ENCODE data around the gene SSC5D. TPM values are rescaled to one million over a fixed set of nuclear protein-coding genes. Genes with fewer than 3 reads are reported as not detected.

The SSC5D gene
- total and polyA plus RNA-seq, 2 of the 4 experiments (the other 2 are of a cell fraction), result 1.4 to 19.1 TPM

- Histone ChIP-seq H4K5ac (ENCODE audit: low read depth, low read length) (no peak overlapping the region), H3K9me1 (ENCODE audit: insufficient read depth, low read length) (peaks cover 6% of the 10 kb centered on the region; the same call in 1 of the 2 replicates), H2AFZ (replicated peaks; ENCODE audit: low read length, poor library complexity) (no peak overlapping the region), H2BK120ac (ENCODE audit: low read depth, low read length) (no peak overlapping the region), H2BK20ac (ENCODE audit: low read depth, low read length) (no peak overlapping the region), H3K9ac (ENCODE audit: low read depth, low read length) (no peak overlapping the region), H4K20me1 (ENCODE audit: insufficient read depth, low read length) (peaks cover 28% of the 10 kb centered on the region), H3K56ac (ENCODE audit: extremely low read depth, insufficient read depth, low read length) (no peak overlapping the region), H3K14ac (replicated peaks; ENCODE audit: low read depth, low read length) (no peak overlapping the region), H3K4me3 (ENCODE audit: insufficient read depth, low read depth, low read length) (no peak overlapping the region), H4K91ac (ENCODE audit: insufficient read depth, low read depth, low read length) (no peak overlapping the region), H3K36me3 (ENCODE audit: control insufficient read depth, insufficient read depth, low read length) (no peaks in the 10 kb centered on the region; the same call in 1 of the 2 replicates), H3K4me2 (ENCODE audit: low read depth, low read length) (no peak overlapping the region), H2BK15ac (ENCODE audit: low read depth, low read length) (no peak overlapping the region), H3K23ac (ENCODE audit: low read depth, low read length) (no peak overlapping the region), H3K27ac (ENCODE audit: insufficient read depth, low read length) (no peak overlapping the region), H2AK9ac (replicated peaks; ENCODE audit: low read depth, low read length, poor library complexity) (no peak overlapping the region), H2BK5ac (ENCODE audit: low read depth, low read length, poor library complexity, severe bottlenecking) (no peak overlapping the region), H3K27me3 (ENCODE audit: control insufficient read depth, insufficient read depth, low read length) (no peaks in the 10 kb centered on the region), H3K79me1 (ENCODE audit: low read depth in 1 of 2, low read length in 2 of 2) (peaks cover 5 to 28% of the 10 kb centered on the region in 2 experiments; a peak in 3 of 4 replicates), H4K8ac (ENCODE audit: low read depth in 2 of 2, low read length in 2 of 2) (no peak overlapping the region), H3K4me1 (ENCODE audit: control insufficient read depth, insufficient read depth, low read length) (peaks cover 3% of the 10 kb centered on the region; the same call in 1 of the 2 replicates), H2AK5ac (ENCODE audit: low read depth, low read length) (no peak overlapping the region), H3K18ac (ENCODE audit: low read depth, low read length) (no peak overlapping the region), H3K9me3 (ENCODE audit: control insufficient read depth, insufficient read depth, low read length) (no peaks in the 10 kb centered on the region), H3K4ac (ENCODE audit: low read depth, low read length) (no peak overlapping the region)
- in situ Hi-C loops (cut with MboI; ENCODE audit: low sequenced_read_pairs), result no loop called here
- no peak for DNase-seq
- 85% methylated on average over 3 of the region's 16 CpGs; no CpG with 5 or more reads in 1 of the 2 experiments for WGBS, 2 experiments (ENCODE audit: extremely low coverage in 2 of 2, insufficient read length in 1 of 2)
- dilution Hi-C loops (cut with HindIII; ENCODE audit: low sequenced_read_pairs, unreplicated experiment), result no loop called here
- intact Hi-C loops (cut with micrococcal nuclease), result no loop called here
- CTCF ChIA-PET, result no interaction called here
- POLR2A ChIA-PET (ENCODE audit: unreplicated experiment), result no interaction called here
- ATAC-seq (ENCODE audit: low read depth), result no peak
- no TSS peak for BruUV-seq (replicated peaks)
- TF ChIP-seq POLR2A (IDR thresholded peaks at IDR 0.05; ENCODE audit: low read depth, low read length), result no peak
- TF ChIP-seq RAD21 (IDR thresholded peaks at IDR 0.05; ENCODE audit: low read length), result no peak
- TF ChIP-seq MAZ (IDR thresholded peaks at IDR 0.05; ENCODE audit: borderline replicate concordance, low read depth, low read length), result no peak
- TF ChIP-seq SMC3 (IDR thresholded peaks at IDR 0.05; ENCODE audit: low read depth, low read length), result no peak
These were observed 30.4 kb upstream of the SSC5D start for GRCh38 chr19:55457683-55458457.

All from IMR-90 (cell line).